ENCODE data around the gene PLA2G3. TPM values are rescaled to one million over a fixed set of nuclear protein-coding genes. Genes with fewer than 3 reads are reported as not detected.

The PLA2G3 gene, protein sequence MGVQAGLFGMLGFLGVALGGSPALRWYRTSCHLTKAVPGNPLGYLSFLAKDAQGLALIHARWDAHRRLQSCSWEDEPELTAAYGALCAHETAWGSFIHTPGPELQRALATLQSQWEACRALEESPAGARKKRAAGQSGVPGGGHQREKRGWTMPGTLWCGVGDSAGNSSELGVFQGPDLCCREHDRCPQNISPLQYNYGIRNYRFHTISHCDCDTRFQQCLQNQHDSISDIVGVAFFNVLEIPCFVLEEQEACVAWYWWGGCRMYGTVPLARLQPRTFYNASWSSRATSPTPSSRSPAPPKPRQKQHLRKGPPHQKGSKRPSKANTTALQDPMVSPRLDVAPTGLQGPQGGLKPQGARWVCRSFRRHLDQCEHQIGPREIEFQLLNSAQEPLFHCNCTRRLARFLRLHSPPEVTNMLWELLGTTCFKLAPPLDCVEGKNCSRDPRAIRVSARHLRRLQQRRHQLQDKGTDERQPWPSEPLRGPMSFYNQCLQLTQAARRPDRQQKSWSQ
- total RNA-seq (2022; extraction: Qiagen RNA extraction; ENCODE audit: low read depth), result not detected in 5 replicates

DNA sequence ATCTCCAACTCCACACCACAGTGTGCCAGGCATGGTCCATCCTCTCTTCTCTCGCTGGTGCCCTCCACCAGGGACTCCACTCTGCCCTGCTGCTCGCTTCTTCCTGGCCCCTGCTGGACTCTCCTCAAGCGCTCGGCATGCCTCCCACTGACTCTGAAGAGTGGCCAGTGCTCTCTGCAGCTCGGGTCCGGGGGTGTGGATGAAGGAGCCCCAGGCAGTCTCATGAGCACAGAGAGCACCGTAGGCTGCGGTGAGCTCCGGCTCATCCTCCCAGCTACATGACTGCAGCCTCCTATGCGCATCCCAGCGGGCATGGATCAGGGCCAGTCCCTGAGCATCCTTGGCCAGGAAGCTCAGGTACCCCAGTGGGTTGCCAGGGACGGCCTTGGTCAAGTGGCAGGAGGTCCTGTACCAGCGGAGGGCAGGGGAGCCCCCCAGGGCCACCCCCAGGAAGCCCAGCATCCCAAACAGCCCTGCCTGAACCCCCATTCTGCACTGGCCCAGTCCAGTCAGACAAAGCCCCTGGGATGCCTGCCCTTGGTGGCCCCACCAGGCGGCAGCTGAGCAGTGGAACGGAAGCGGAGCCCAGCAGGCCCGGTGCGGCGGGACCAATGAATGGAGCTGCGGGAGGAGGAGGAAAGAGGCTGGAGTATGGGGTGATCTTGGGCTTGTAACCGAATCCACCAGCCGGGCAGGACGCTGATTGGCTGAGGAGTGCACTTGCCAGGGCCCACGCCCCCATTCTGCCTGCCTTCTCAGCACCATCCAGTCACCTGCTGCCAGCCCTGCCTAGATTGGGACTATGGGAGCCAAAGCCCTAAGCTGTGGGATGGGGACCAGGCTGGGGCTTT lies at the start of gene PLA2G3:
Gene PLA2G3, minus strand, starts transcription at position 643 of the 851 bp plus-strand sequence. Its CDS starts 154 bp downstream, at position 489.

DNA sequence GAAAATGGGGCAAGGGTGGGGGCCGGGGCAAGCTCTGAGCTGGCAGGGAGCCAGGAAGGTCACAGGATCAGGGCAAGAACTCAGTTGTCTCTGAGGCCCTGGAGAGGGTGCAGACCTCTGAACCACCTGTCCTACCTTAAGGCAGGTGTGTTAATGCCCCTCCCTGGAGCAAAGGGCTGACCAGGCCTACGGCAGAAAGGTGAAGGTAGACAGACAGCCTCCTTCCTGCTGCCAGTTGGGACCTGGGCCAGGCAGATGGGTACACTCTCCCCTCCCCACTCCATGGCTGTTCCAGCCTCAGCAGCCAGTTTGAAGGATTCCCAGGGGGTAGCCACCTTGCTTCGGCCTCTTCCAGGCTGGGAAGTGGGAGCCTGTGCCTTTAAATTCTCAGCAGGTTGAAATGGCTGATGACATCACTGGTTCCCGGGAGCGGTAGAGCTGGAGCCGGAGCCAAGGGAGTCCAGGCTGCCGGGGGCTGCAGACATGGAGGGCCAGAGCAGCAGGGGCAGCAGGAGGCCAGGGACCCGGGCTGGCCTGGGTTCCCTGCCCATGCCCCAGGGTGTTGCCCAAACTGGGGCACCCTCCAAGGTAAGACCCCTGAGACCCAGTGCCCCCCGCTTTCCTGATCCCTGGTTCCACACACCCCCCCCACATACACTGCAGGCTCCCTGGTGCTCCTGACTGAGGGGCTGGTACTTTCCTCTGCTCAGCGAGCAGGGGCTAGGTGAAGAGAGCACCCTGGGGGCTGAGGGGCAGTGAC lies 17.6 kb downstream of the PLA2G3 start, which contains the start of gene INPP5J:
Gene INPP5J, plus strand, starts transcription at position 435 of the 760 bp plus-strand sequence. Its CDS starts 49 bp downstream, at position 484.

DNA sequence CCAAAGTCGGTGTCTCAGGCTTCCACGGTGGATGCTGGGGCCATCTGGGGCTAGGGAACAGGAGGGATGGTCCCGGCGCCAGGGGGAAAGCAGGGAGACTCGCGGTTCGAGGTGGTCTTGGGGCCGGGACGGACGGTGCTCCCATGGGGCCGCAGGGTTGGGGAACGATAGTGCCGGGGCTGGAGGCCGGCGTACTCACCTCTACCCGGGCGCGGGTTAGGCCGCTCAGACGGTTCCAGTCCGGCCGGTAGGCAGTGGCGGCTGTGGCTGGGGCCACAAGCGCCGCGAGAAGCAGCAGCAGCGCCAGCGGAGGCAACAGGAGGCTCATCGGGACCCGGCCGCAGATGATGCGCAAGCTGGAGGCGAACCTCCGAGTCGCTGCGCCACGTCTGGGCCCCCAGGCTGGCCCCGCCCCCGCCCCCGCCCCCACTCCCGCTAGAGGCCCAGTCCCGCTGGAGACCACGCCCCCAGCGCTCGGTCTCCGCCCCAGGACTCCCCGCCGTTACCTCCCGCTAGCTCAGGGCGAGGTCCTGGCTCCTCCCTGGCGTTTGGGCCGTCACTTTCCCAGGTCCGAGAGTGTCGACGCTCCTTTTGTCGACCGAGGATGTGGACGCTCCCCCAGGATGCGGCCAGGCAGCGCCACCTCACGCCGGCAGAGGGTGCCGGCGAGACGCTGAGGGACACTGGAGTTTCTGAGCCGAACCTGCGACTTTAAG lies 33.0 kb downstream of the PLA2G3 start, which contains the start of gene SELENOM:
Gene SELENOM, minus strand, starts transcription at position 391 of the 716 bp plus-strand sequence. Its CDS starts 63 bp downstream, at position 328.

Other genes starting within 250 kb of the PLA2G3 start
- 12.2 to 17.5 TPM (median 14.7 TPM) in 5 replicates for gene MORC2, start 171.7 kb downstream of the PLA2G3 start, total RNA-seq (2022; extraction: Qiagen RNA extraction; ENCODE audit: low read depth)
- 23.1 to 31.1 TPM (median 29.8 TPM) in 5 replicates for gene TUG1, start 171.2 kb downstream of the PLA2G3 start, total RNA-seq (2022; extraction: Qiagen RNA extraction; ENCODE audit: low read depth)
- 15.4 to 31.7 TPM (median 28.8 TPM) in 5 replicates for gene SMTN, start 59.2 kb downstream of the PLA2G3 start, total RNA-seq (2022; extraction: Qiagen RNA extraction; ENCODE audit: low read depth)
- 44.3 to 71.4 TPM (median 66.5 TPM) in 5 replicates for gene SELENOM, start 32.9 kb downstream of the PLA2G3 start, total RNA-seq (2022; extraction: Qiagen RNA extraction; ENCODE audit: low read depth)
- 0.50 to 0.66 TPM (median 0.57 TPM) in 4 of 5 replicates, not detected in the other for gene INPP5J, start 17.5 kb downstream of the PLA2G3 start, total RNA-seq (2022; extraction: Qiagen RNA extraction; ENCODE audit: low read depth)
- 22.4 to 25.6 TPM (median 23.8 TPM) in 5 replicates for gene RNF185, start 19.7 kb upstream of the PLA2G3 start, total RNA-seq (2022; extraction: Qiagen RNA extraction; ENCODE audit: low read depth)
- gene LIMK2, start 71.8 kb upstream of the PLA2G3 start, total RNA-seq (2022; extraction: Qiagen RNA extraction; ENCODE audit: low read depth), result 7.1 to 8.6 TPM (median 7.8 TPM) in 5 replicates
- gene PIK3IP1, start 152.0 kb upstream of the PLA2G3 start, total RNA-seq (2022; extraction: Qiagen RNA extraction; ENCODE audit: low read depth), result 0.58 to 1.1 TPM (median 0.90 TPM) in 5 replicates
- gene PATZ1, start 205.8 kb upstream of the PLA2G3 start, total RNA-seq (2022; extraction: Qiagen RNA extraction; ENCODE audit: low read depth), result 17.6 to 22.1 TPM (median 21.1 TPM) in 5 replicates